Activated T-cell treated with anti-CD3 and anti-CD28 coated beads, Interleukin-2, amount 50 U/mL, for 24 hours (primary cell): ENCODE results near the gene PRSS48.
"Not testable (repeated sequence)": the region's sequence is repeated elsewhere in the genome, so short reads cannot be mapped to it uniquely, and the experiment has no call there.

Experiments
- DNase-seq: peaks from one replicate; pipeline ENCODE4 v3.0.0-alpha.2; 2020
- H3K27ac Mint-ChIP-seq: 2 replicates; pipeline ENCODE4 v1.8.0; 2020; ENCODE audit warnings: mild to moderate bottlenecking, mixed read lengths
- H3K27me3 Mint-ChIP-seq: 2 replicates; pipeline ENCODE4 v1.8.0; 2020; ENCODE audit warnings: mixed read lengths
- H3K36me3 Mint-ChIP-seq: 2 replicates; pipeline ENCODE4 v1.8.0; 2020; ENCODE audit warnings: low read depth, mixed read lengths
- H3K4me1 Mint-ChIP-seq: 2 replicates; pipeline ENCODE4 v1.8.0; 2020; ENCODE audit warnings: low read depth, mixed read lengths
- H3K4me3 Mint-ChIP-seq: 2 replicates; pipeline ENCODE4 v1.8.0; 2020; ENCODE audit warnings: mild to moderate bottlenecking, moderate library complexity, mixed read lengths
- H3K9me3 Mint-ChIP-seq: 2 replicates; pipeline ENCODE4 v1.8.0; 2020; ENCODE audit warnings: mixed read lengths

The PRSS48 gene

GRCh38 chr4:151318307-151319006, 41.5 kb downstream of the PRSS48 start:
- Mint-ChIP-seq H3K4me3 (no peak overlapping the region), H3K27ac (no peak overlapping the region), H3K27me3 (peaks cover 48% of the 10 kb centered on the region), H3K4me1 (no peaks in the 10 kb centered on the region), H3K9me3 (no peaks in the 10 kb centered on the region), H3K36me3 (no peaks in the 10 kb centered on the region)
- no peak for DNase-seq

GRCh38 chr4:151319490-151319889, 42.5 kb downstream of the PRSS48 start:
- Mint-ChIP-seq H3K36me3 (no peaks in the 10 kb centered on the region), H3K27me3 (peaks cover 58% of the 10 kb centered on the region), H3K4me1 (peaks cover 5% of the 10 kb centered on the region), H3K9me3 (no peaks in the 10 kb centered on the region), H3K27ac (no peak overlapping the region), H3K4me3 (no peak overlapping the region)
- no peak for DNase-seq

- H3K27me3 Mint-ChIP-seq, result peaks cover 69% of the 10 kb centered on the region
- DNase-seq, result no peak
- no peak overlapping the region for H3K27ac Mint-ChIP-seq
- H3K36me3 Mint-ChIP-seq, result no peaks in the 10 kb centered on the region
- H3K9me3 Mint-ChIP-seq, result no peaks in the 10 kb centered on the region
- H3K4me1 Mint-ChIP-seq, result peaks cover 15% of the 10 kb centered on the region
- no peak overlapping the region for H3K4me3 Mint-ChIP-seq
Observed at GRCh38 chr4:151321586-151321985, 44.6 kb downstream of the PRSS48 start.

- H3K9me3 Mint-ChIP-seq, H3K27ac Mint-ChIP-seq, H3K36me3 Mint-ChIP-seq, H3K4me3 Mint-ChIP-seq, DNase-seq: not testable (repeated sequence)
- H3K4me1 Mint-ChIP-seq, result peaks cover 15% of the 10 kb centered on the region
- peaks cover 70% of the 10 kb centered on the region for H3K27me3 Mint-ChIP-seq
Observed at GRCh38 chr4:151322161-151322560, 45.2 kb downstream of the PRSS48 start.

- H3K9me3 Mint-ChIP-seq, result no peaks in the 10 kb centered on the region
- peaks cover 15% of the 10 kb centered on the region for H3K4me1 Mint-ChIP-seq
- no peaks in the 10 kb centered on the region for H3K36me3 Mint-ChIP-seq
- no peak overlapping the region for H3K27ac Mint-ChIP-seq
- H3K27me3 Mint-ChIP-seq, result peaks cover 66% of the 10 kb centered on the region
- no peak overlapping the region for H3K4me3 Mint-ChIP-seq
- DNase-seq, result no peak
Observed at GRCh38 chr4:151322570-151322969, 45.6 kb downstream of the PRSS48 start.

- Mint-ChIP-seq H3K4me3 (no peak overlapping the region), H3K36me3 (no peaks in the 10 kb centered on the region), H3K27ac (no peak overlapping the region), H3K4me1 (peaks cover 15% of the 10 kb centered on the region), H3K9me3 (no peaks in the 10 kb centered on the region), H3K27me3 (peaks cover 72% of the 10 kb centered on the region)
- DNase-seq, result no peak
Observed at GRCh38 chr4:151323667-151324066, 46.7 kb downstream of the PRSS48 start.

- Mint-ChIP-seq H3K27ac (no peak overlapping the region), H3K27me3 (peaks cover 72% of the 10 kb centered on the region), H3K36me3 (no peaks in the 10 kb centered on the region), H3K4me1 (peaks cover 15% of the 10 kb centered on the region), H3K9me3 (no peaks in the 10 kb centered on the region), H3K4me3 (peak overlapping the region; percentile 64)
- no peak for DNase-seq
Observed at GRCh38 chr4:151324124-151324751, 47.3 kb downstream of the PRSS48 start.

- H3K4me1 Mint-ChIP-seq, result peaks cover 15% of the 10 kb centered on the region
- H3K36me3 Mint-ChIP-seq, result no peaks in the 10 kb centered on the region
- H3K4me3 Mint-ChIP-seq, result peak overlapping the region; percentile 64
- H3K27ac Mint-ChIP-seq, result no peak overlapping the region
- H3K9me3 Mint-ChIP-seq, result no peaks in the 10 kb centered on the region
- DNase-seq, result peak; percentile 30
- peaks cover 70% of the 10 kb centered on the region for H3K27me3 Mint-ChIP-seq
Observed at GRCh38 chr4:151324752-151325110, 47.8 kb downstream of the PRSS48 start.

GRCh38 chr4:151325111-151325948, 48.4 kb downstream of the PRSS48 start, which contains the start of gene SH3D19:
Gene SH3D19 (minus strand): TSS chr4:151325605. CDS start chr4:151325352, 253 bp downstream.
- peak; percentile 31 for DNase-seq
- H3K9me3 Mint-ChIP-seq, result no peaks in the 10 kb centered on the region
- H3K4me1 Mint-ChIP-seq, result peaks cover 15% of the 10 kb centered on the region
- H3K36me3 Mint-ChIP-seq, result no peaks in the 10 kb centered on the region
- H3K4me3 Mint-ChIP-seq, result peak within 1 kb of the TSS; percentile 75
- no peak within 1 kb of the TSS for H3K27ac Mint-ChIP-seq
- peaks cover 64% of the 10 kb centered on the region for H3K27me3 Mint-ChIP-seq

GRCh38 chr4:151325949-151326246, 48.9 kb downstream of the PRSS48 start:
- Mint-ChIP-seq H3K4me3 (peak overlapping the region; percentile 75), H3K27ac (no peak overlapping the region), H3K4me1 (peaks cover 15% of the 10 kb centered on the region), H3K36me3 (no peaks in the 10 kb centered on the region), H3K27me3 (peaks cover 65% of the 10 kb centered on the region), H3K9me3 (peaks cover 4% of the 10 kb centered on the region)
- DNase-seq, result no peak

GRCh38 chr4:151329217-151330007, 52.5 kb downstream of the PRSS48 start:
- peaks cover 57% of the 10 kb centered on the region for H3K27me3 Mint-ChIP-seq
- peaks cover 10% of the 10 kb centered on the region for H3K4me1 Mint-ChIP-seq
- peaks cover 4% of the 10 kb centered on the region for H3K9me3 Mint-ChIP-seq
- H3K36me3 Mint-ChIP-seq, result no peaks in the 10 kb centered on the region
- no peak overlapping the region for H3K4me3 Mint-ChIP-seq
- no peak for DNase-seq
- no peak overlapping the region for H3K27ac Mint-ChIP-seq

- DNase-seq, result no peak
- Mint-ChIP-seq H3K9me3 (peaks cover 4% of the 10 kb centered on the region), H3K27ac (no peak overlapping the region), H3K4me1 (no peaks in the 10 kb centered on the region), H3K36me3 (no peaks in the 10 kb centered on the region), H3K27me3 (peaks cover 52% of the 10 kb centered on the region), H3K4me3 (no peak overlapping the region)
Observed at GRCh38 chr4:151331276-151332042, 54.5 kb downstream of the PRSS48 start.

- no peak overlapping the region for H3K27ac Mint-ChIP-seq
- no peaks in the 10 kb centered on the region for H3K4me1 Mint-ChIP-seq
- DNase-seq, result no peak
- H3K27me3 Mint-ChIP-seq, result peaks cover 20% of the 10 kb centered on the region
- no peaks in the 10 kb centered on the region for H3K9me3 Mint-ChIP-seq
- no peaks in the 10 kb centered on the region for H3K36me3 Mint-ChIP-seq
- no peak overlapping the region for H3K4me3 Mint-ChIP-seq
Observed at GRCh38 chr4:151339467-151339866, 62.5 kb downstream of the PRSS48 start.
